ENCODE results near the gene CRISPLD2.

GRCh38 chr16:84808826-84809225, 11.0 kb upstream of the CRISPLD2 start:
- no peak for TF ChIP-seq CTCF (conservative IDR thresholded peaks at IDR 0.05 in 1 of 2, IDR thresholded peaks at IDR 0.05 in 1 of 2; ENCODE audit: low read depth in 1 of 2, low read length in 2 of 2)
- TF ChIP-seq EZH2 (IDR thresholded peaks at IDR 0.05; ENCODE audit: low read length, missing control alignments), result no peak
